OCI-LY1 (cell line): ENCODE measurements around the gene UNC5CL.

ENCODE experiments used
- EZH2 ChIP-seq: fragments of 200-600 bp; sonication (generic), shearing (Covaris generic); IDR thresholded peaks from 2 replicates; pipeline ENCODE4 v1.8.0; 2017; ENCODE audit warnings: borderline replicate concordance, mixed run types, mild to moderate bottlenecking, antibody characterized with exemption, low read length, moderate library complexity, mixed read lengths
- TF ChIP-seq, protein P1 (sequence below): fragments of 200-600 bp; sonication (generic), shearing (Covaris generic); IDR thresholded peaks from 2 replicates; pipeline ENCODE4 v1.5.1; 2017; ENCODE audit warnings: mild to moderate bottlenecking, antibody characterized with exemption, low read length, moderate library complexity, mixed read lengths

DNA sequence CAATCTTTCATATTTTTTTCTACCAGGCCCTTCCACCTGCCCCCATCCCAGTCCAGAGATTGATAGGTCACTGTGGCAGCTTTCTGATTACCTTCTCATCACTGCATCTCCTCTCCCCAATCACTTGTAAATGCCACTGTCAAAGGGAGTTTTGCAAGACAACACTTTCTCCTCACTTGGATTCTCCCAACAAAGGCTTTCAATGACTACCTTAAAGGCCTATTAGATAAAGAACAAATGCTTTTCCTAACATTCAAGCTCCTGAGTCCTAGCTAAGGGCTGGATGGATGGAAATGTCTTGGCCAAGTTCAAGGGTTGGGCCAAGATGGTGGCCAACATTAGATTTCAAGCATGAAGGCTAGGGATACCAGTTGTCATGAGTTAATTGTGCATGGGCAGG is 55.3 kb downstream of the UNC5CL start:
- TF ChIP-seq, protein P1, sequence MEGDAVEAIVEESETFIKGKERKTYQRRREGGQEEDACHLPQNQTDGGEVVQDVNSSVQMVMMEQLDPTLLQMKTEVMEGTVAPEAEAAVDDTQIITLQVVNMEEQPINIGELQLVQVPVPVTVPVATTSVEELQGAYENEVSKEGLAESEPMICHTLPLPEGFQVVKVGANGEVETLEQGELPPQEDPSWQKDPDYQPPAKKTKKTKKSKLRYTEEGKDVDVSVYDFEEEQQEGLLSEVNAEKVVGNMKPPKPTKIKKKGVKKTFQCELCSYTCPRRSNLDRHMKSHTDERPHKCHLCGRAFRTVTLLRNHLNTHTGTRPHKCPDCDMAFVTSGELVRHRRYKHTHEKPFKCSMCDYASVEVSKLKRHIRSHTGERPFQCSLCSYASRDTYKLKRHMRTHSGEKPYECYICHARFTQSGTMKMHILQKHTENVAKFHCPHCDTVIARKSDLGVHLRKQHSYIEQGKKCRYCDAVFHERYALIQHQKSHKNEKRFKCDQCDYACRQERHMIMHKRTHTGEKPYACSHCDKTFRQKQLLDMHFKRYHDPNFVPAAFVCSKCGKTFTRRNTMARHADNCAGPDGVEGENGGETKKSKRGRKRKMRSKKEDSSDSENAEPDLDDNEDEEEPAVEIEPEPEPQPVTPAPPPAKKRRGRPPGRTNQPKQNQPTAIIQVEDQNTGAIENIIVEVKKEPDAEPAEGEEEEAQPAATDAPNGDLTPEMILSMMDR: no peak
- no peak for TF ChIP-seq EZH2
